Natural killer cell (primary cell): ENCODE measurements around the gene MAP3K8. TPM values are rescaled to one million over a fixed set of nuclear protein-coding genes. Genes with fewer than 3 reads are reported as not detected.

ENCODE experiments used
- ATAC-seq, 3 donors: fragments of 150-1000 bp in 2 of 3; fragments of 200-7000 bp in 1 of 3; cut with Tn5 transposase; 1 replicate in 1 of 3; 2 replicates in 2 of 3; pipeline ENCODE4 v1.10.0; 2021; ENCODE audit warnings: mild to moderate bottlenecking in 2 of 3, moderate library complexity in 2 of 3
- DNase-seq, 2 donors: peaks; one replicate each; pipeline versions ENCODE4 v3.0.0 to v3.0.0-alpha.2; 2013 to 2021; ENCODE audit warnings: mixed read lengths in 1 of 2
- H3K27ac ChIP-seq: one replicate; pipeline ENCODE4 v1.5.1; 2013; ENCODE audit warnings: mild to moderate bottlenecking, low read length
- H3K27me3 ChIP-seq: one replicate; pipeline ENCODE4 v1.6.1; 2013; ENCODE audit warnings: low read length; ENCODE audit not compliant: control insufficient read depth, insufficient read depth
- H3K36me3 ChIP-seq: one replicate; pipeline ENCODE4 v1.6.1; 2013; ENCODE audit warnings: low read length; ENCODE audit not compliant: control insufficient read depth, insufficient read depth
- H3K4me1 ChIP-seq: one replicate; pipeline ENCODE4 v1.6.1; 2013; ENCODE audit warnings: low read length; ENCODE audit not compliant: control insufficient read depth, insufficient read depth
- H3K4me3 ChIP-seq: one replicate; pipeline ENCODE4 v1.5.1; 2013; ENCODE audit warnings: low read length
- H3K9me3 ChIP-seq: one replicate; pipeline ENCODE4 v1.6.1; 2013; ENCODE audit warnings: low read length; ENCODE audit not compliant: control insufficient read depth, insufficient read depth
- H3K27ac Mint-ChIP-seq, 2 donors: one replicate each; pipeline ENCODE4 v1.8.0; 2022; ENCODE audit warnings: mild to moderate bottlenecking in 2 of 2, mixed read lengths in 2 of 2, moderate library complexity in 1 of 2
- H3K27me3 Mint-ChIP-seq, 2 donors: one replicate each; pipeline ENCODE4 v1.8.0; 2022; ENCODE audit warnings: low read depth in 2 of 2, mixed read lengths in 2 of 2
- H3K36me3 Mint-ChIP-seq: one replicate; pipeline ENCODE4 v1.8.0; 2022; ENCODE audit warnings: mixed read lengths
- H3K4me1 Mint-ChIP-seq, 2 donors: one replicate each; pipeline ENCODE4 v1.8.0; 2022; ENCODE audit warnings: mixed read lengths in 2 of 2
- H3K4me3 Mint-ChIP-seq: one replicate; pipeline ENCODE4 v1.8.0; 2022; ENCODE audit warnings: mild to moderate bottlenecking, moderate library complexity, mixed read lengths
- H3K9me3 Mint-ChIP-seq, 2 donors: one replicate each; pipeline ENCODE4 v1.8.0; 2022; ENCODE audit warnings: mixed read lengths in 2 of 2
- WGBS: methylation state at CpG from one replicate; pipeline ENCODE4 v1.1.7; 2013; ENCODE audit warnings: missing lambda C conversion rate; ENCODE audit not compliant: insufficient coverage; 5-methylcytosine and 5-hydroxymethylcytosine counted together
- intact Hi-C: fragments of 100-400 bp; cut with micrococcal nuclease; formaldehyde crosslinking; loops from one replicate; pipeline ENCODE4 v1.14.2; 2022
- total RNA-seq, 4 donors: library from RNA; stranded (reverse); fragments of 120-200 nt in 1 of 4; gene quantifications; one replicate each; pipeline versions ENCODE4 v1.2.3 to v1.2.4, GENCODE V29; 2013 to 2022
- TF ChIP-seq, protein P1 (sequence below): fragments of 200-600 bp; IDR thresholded peaks from one replicate; pipeline ENCODE4 v1.8.0; 2022; ENCODE audit warnings: antibody characterized with exemption

MAP3K8 gene
- total RNA-seq, 3 donors from 2014 or later (not counting 1 experiment from before 2014, with no cell fraction given) = 200 to 244 (median 236) TPM

DNA sequence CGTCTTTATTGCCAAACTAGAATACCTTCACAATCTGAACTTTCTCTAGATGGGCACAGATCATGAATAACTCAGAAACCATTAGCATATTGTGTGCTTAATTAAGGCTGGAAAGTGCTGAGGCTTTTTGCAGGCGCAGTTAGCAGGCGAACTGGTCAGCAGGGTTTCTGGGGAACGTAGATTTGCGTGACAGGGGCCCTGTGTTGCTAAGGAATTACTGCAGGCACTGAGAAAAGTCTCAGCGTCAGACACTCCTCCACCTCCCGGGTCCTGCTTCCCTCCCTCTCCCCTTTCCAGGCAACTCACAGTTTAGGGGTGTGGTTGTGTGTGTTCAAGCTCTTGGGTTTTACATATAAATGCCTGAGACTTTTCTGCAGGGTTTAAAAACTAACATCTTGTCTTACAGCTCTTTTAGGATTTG is 2.2 kb downstream of the MAP3K8 start:
- peaks cover 34% of the 10 kb centered on the region for H3K36me3 ChIP-seq
- no peaks in the 10 kb centered on the region for H3K9me3 Mint-ChIP-seq
- DNase-seq = peak in 1 of 2 donors; percentile 37
- peak overlapping the region; percentile 98 for H3K4me3 ChIP-seq
- H3K36me3 Mint-ChIP-seq = peaks cover 25% of the 10 kb centered on the region
- no peak for ATAC-seq
- WGBS = 17% methylated on average over 4 of the region's 7 CpGs
- H3K4me3 Mint-ChIP-seq = peak overlapping the region; percentile 89
- intact Hi-C loops = loop anchor here (2.0 kb wide), 1 partner anchor 21 kb away; no protein-coding TSS in a partner anchor
- TF ChIP-seq, protein P1, sequence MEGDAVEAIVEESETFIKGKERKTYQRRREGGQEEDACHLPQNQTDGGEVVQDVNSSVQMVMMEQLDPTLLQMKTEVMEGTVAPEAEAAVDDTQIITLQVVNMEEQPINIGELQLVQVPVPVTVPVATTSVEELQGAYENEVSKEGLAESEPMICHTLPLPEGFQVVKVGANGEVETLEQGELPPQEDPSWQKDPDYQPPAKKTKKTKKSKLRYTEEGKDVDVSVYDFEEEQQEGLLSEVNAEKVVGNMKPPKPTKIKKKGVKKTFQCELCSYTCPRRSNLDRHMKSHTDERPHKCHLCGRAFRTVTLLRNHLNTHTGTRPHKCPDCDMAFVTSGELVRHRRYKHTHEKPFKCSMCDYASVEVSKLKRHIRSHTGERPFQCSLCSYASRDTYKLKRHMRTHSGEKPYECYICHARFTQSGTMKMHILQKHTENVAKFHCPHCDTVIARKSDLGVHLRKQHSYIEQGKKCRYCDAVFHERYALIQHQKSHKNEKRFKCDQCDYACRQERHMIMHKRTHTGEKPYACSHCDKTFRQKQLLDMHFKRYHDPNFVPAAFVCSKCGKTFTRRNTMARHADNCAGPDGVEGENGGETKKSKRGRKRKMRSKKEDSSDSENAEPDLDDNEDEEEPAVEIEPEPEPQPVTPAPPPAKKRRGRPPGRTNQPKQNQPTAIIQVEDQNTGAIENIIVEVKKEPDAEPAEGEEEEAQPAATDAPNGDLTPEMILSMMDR = no peak
- no peaks in the 10 kb centered on the region for H3K27me3 Mint-ChIP-seq
- H3K27me3 ChIP-seq = no peaks in the 10 kb centered on the region
- H3K9me3 ChIP-seq = no peaks in the 10 kb centered on the region
- peaks cover 68% of the 10 kb centered on the region in 2 donors for H3K4me1 Mint-ChIP-seq
- peaks cover 35% of the 10 kb centered on the region for H3K4me1 ChIP-seq
- peak overlapping the region; percentile 93 to 98 for H3K27ac Mint-ChIP-seq
- H3K27ac ChIP-seq = peak overlapping the region; percentile 56

DNA sequence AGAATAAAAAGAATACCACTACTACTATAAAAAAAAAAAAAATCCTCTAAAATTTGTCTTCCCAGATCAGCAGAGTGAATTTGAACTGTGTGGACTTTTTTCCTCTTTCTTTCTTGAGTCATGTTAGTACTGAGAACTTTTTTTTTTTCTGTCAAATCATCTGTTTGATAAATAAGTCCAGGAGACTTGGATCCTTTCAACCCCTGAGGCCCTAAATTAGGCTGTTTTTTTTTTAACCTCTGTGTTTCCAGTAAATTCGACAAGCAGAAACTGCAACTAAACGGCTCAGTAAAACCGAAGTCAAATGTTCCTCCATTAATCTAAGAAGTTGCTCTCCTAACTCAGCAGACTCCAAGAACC is 2.7 kb downstream of the MAP3K8 start:
- 0% methylated on average over 3 of the region's 3 CpGs for WGBS
- Mint-ChIP-seq H3K4me1 (peaks cover 70% of the 10 kb centered on the region in 2 donors), H3K9me3 (no peaks in the 10 kb centered on the region), H3K4me3 (peak overlapping the region; percentile 89), H3K27me3 (no peaks in the 10 kb centered on the region), H3K36me3 (peaks cover 27% of the 10 kb centered on the region), H3K27ac (peak overlapping the region; percentile 93 to 98)
- ATAC-seq (no peak), DNase-seq (no peak)
- Histone ChIP-seq H3K9me3 (no peaks in the 10 kb centered on the region), H3K4me1 (peaks cover 38% of the 10 kb centered on the region), H3K36me3 (peaks cover 38% of the 10 kb centered on the region), H3K4me3 (peak overlapping the region; percentile 18), H3K27ac (peak overlapping the region; percentile 61), H3K27me3 (no peaks in the 10 kb centered on the region)
- intact Hi-C loops = loop anchor here (2.0 kb wide), 1 partner anchor 20 kb away; no protein-coding TSS in a partner anchor
- TF ChIP-seq, protein P1 = no peak

DNA sequence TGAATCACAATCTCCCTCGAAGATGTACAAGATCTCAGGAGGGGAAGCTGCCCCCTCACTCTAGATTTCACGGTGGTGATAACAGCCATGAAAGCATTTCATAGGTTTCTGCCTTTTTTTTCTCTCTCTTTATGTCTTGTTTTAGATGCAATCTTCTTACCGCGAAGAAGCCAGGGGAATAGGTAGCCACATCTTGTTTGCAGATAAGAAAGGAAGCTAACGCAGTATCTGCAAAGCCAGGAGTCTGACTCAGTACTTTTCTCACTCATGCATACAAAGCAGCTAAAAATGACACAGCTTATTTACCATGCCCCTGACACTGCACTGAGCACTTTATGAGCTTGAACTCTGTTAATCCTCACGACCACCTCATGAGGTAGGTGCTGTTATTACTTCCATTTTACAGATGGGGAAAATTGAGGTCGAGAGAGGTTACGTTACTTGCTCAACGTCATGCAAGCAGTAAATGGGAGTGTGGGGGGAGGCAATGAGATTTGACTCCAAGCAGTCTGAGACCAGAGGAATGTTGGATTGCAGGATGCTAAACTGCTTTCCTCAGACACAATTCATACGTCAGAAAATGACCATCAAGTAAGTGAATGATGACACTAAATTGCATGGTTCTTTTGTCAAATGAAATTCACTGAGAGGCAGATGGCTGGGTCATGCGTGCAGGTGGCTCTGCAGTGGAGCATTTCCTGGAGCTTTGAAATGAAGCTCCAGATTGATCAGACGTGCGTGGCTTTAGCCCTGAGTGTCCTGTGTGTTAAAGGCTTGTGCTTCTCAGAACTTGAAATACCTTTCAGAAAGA is 3.3 kb downstream of the MAP3K8 start:
- TF ChIP-seq, protein P1 = no peak
- Histone ChIP-seq H3K4me1 (peaks cover 41% of the 10 kb centered on the region), H3K4me3 (peak overlapping the region; percentile 18), H3K27ac (peak overlapping the region; percentile 61), H3K36me3 (peaks cover 44% of the 10 kb centered on the region), H3K27me3 (no peaks in the 10 kb centered on the region), H3K9me3 (no peaks in the 10 kb centered on the region)
- H3K27ac Mint-ChIP-seq = peak overlapping the region; percentile 93 to 98
- H3K4me1 Mint-ChIP-seq = peaks cover 76% of the 10 kb centered on the region in 2 donors
- no peaks in the 10 kb centered on the region for H3K27me3 Mint-ChIP-seq
- WGBS = 7% methylated on average over 13 of the region's 13 CpGs
- ATAC-seq (peak in 2 of 3 donors; percentile 16 to 28), DNase-seq (peak in 1 of 2 donors; percentile 71)
- no peaks in the 10 kb centered on the region for H3K9me3 Mint-ChIP-seq
- H3K4me3 Mint-ChIP-seq = peak overlapping the region; percentile 89
- intact Hi-C loops = loop anchor here (2.0 kb wide), 1 partner anchor 20 kb away; no protein-coding TSS in a partner anchor
- H3K36me3 Mint-ChIP-seq = peaks cover 33% of the 10 kb centered on the region
